ENCODE data around the gene EPHB2.

GRCh38 chr1:22868331-22868730, 157.7 kb downstream of the EPHB2 start:
- TF ChIP-seq CTCF (IDR thresholded peaks at IDR 0.05) (no peak), ZFX (IDR thresholded peaks at IDR 0.05; ENCODE audit: borderline replicate concordance) (no peak)

Measured in 22Rv1 (cell line).